ENCODE results near the gene MRC1.

Gene MRC1

DNA sequence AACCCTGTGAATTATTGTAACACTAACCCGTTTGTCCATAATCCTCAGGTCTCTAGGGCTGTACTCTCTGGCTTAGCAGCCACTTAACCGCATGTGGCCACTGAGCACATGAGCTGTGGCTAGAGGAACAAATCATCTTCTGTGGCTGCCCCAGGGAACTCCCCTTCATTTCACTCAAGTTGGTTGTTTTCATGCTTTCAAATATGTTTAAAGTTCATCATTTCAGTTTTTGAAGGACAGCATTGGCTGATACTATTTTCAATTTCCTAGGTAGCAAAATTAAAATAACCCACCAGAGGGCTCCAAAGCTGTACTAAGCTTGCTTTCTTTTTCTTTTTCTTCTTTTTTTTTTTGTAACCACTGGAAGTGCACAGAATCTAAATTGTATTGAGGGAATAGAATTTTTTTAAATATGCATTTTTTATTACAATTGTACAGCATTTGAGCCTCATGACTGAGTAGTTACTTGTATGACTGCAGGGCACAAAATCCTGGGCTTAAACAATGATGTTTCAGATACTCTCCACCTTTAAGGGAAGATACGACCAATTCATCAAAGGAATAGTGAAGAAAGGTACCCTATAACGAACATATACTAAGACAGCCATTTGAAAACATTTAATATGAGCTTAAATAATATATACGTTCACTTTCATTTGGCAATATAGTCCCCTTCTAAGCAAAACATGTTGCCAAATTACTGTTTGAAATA, 38.6 kb downstream of the MRC1 start:
- no peak for DNase-seq (ENCODE audit: low read depth in 2 of 2)

GRCh38 chr10:17848646-17849045, 39.5 kb downstream of the MRC1 start:
- DNase-seq (ENCODE audit: low read depth in 2 of 2) = no peak

DNA sequence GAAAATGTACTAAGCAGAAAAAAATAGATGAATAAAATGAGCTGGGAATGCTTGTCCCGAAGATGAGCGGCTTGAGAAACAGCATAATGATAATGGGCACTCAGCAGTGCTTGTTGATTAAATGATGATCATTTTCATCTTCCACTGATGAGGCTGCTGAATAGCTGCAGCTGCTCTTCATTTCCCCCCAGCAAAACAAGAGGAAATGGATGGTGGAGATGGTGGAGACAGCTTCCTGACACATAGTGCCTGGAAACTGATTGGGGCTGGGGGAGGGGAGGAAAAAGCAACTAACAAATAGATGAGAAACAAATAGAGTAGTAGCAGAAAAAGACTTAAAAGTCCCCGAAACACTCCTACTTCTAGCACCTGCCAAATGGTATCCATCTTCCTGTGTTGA, 41.4 kb downstream of the MRC1 start:
- DNase-seq (ENCODE audit: low read depth in 2 of 2) = no peak

DNA sequence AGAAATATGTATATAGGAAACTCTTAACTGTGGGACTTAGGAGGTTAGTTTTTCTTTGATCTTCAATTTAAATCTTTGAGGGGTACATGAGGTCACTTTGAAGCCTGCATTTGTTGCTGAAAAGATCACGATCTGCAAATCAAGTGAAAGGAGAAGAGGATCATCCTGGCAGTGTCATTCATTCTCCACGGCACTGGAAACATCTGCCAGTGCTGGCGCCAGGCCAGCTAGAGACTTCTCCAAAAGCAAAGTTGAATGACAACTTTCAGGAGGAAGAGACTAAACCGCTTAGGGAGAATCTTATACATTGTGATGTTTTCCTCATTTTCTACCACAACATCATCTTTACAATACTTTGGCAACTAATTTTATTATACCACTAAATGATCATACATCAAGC, 42.5 kb downstream of the MRC1 start:
- DNase-seq (ENCODE audit: low read depth in 2 of 2) = no peak

GRCh38 chr10:17854044-17854652, 45.0 kb downstream of the MRC1 start:
- DNase-seq (ENCODE audit: low read depth in 2 of 2) = no peak

DNA sequence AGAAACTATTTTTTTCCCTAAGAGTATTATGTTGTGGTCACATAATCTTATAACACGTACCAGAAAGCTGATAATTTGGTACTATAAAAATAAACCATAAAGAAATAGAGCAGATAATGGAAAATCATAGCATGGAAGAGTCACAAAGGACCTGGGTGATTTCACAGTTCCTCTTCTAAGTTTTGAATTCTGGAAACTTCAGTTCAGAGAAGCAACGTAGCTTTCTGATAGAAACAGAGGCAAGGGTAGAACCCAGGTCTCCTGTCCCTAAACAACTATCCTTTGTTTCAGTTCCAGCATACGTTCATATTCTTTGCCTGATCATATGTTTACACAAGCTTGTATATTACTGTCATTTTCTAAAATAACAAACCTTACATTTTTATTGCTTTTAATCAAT, 47.9 kb downstream of the MRC1 start:
- DNase-seq (ENCODE audit: low read depth in 2 of 2) = no peak

DNA sequence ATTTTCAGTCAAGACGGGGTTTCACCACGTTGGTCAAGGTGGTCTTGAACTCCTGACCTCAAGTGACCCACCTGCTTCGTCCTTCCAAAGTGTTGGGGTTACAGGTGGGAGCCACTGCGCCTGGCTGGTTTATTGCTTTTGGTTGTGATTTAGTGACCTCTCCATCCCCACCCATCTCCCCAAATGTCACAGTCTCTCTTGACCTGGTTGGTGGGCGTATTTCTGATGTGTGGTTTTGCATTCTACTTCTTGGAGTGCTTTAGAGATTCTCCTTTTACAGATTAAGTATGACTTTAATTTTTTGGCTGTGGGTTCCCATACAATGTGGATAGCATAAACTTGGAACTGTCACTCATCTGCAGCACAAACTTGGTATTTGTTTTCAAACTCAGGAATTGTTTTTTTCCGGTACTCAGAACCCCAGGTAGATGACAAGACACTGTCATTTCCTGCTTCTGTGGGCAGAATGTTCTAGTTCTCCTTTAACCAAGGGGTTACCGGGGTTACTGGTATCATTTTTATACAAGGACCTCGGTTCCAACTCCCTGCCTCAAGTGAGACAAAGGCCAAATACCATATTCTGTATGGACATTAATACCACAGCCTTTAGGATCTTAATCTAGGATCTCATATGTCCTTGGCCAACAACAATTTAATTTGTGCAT, 50.5 kb downstream of the MRC1 start:
- no peak for DNase-seq (ENCODE audit: low read depth in 2 of 2)

- DNase-seq (ENCODE audit: low read depth in 2 of 2) = no peak
Measured at GRCh38 chr10:17861760-17862159, 52.6 kb downstream of the MRC1 start.

DNA sequence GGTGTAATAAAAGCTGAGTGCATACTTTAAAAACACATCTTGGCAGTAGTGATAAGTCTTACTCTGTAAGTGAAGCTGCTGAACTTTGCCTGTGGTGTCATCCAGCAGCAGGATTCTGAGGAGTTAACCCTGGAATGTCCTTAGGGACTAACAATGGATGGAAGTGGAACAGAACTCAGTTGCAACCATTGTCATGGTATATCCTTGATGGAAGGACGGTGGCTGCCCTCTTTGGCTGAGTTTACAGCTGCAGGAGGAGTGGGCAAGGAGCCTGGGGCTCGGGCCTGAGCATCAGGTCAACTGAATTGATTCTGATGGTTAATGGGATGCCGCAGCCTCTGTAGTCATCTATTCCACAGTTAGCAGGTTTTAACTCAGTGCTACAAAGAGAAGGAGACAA, 56.2 kb downstream of the MRC1 start:
- no peak for DNase-seq (ENCODE audit: low read depth in 2 of 2)

DNA sequence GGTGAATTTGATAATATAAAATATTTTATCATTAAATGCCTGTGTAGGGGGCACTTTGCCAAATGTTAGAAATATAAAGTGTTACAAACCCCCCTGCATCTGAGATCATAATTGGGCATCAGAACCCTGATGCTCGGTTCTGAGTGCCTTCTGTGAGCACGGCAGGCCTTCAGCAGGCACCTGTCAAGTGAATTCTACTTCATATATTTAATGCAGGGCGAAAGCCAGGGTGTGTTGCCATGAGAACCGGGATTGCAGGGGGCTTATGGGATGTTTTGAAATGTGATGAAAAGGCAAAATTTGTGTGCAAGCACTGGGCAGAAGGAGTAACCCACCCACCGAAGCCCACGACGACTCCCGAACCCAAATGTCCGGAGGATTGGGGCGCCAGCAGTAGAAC, 57.2 kb downstream of the MRC1 start:
- no peak for DNase-seq (ENCODE audit: low read depth in 2 of 2)

GRCh38 chr10:17867056-17867455, 57.9 kb downstream of the MRC1 start:
- no peak for DNase-seq (ENCODE audit: low read depth in 2 of 2)

DNA sequence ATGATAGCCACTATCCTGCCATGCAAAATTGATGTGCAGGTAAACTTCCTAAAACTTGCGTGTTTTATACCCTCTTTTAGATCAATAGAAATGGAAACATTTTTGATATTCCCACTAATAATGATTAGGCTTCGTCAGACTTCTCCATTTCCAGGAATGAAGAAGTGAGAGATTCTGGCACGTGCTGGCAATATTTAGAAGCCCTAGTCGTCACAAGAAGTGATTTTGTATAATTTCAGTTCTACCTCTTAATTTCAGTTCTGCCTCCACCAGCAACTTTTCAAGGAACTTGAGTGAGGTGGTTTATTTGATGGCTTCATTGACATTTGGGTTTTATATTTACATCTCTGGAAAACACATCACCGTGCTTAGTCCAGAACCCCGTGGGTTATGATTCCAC, 61.9 kb downstream of the MRC1 start:
- no peak for DNase-seq (ENCODE audit: low read depth in 2 of 2)

GRCh38 chr10:17872191-17873091, 63.3 kb downstream of the MRC1 start:
- DNase-seq (ENCODE audit: low read depth in 2 of 2) = no peak

- DNase-seq (ENCODE audit: low read depth in 2 of 2) = no peak
Measured at GRCh38 chr10:17873946-17874345, 64.8 kb downstream of the MRC1 start.

- DNase-seq (ENCODE audit: low read depth in 2 of 2) = no peak
Measured at GRCh38 chr10:17877121-17877520, 68.0 kb downstream of the MRC1 start.

DNA sequence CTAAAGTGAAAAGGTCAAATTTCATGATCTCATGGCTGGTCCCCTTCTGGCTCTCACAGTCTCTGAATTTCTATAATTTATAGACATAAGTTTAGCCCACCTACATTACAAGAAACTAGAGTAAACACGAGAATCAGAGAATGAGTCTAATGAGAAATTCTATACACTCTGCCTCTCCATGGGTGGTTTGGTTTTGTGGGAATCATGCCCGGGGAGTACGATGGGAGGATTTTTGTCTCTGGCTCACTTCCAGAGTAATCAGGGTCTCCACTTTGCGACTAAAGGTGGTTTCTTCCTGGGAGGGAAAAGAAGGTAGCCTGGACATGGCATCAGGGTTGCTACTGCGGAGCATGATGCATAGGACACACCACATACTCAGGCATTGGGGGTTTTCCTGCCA, 69.7 kb downstream of the MRC1 start:
- DNase-seq (ENCODE audit: low read depth in 2 of 2) = no peak

DNA sequence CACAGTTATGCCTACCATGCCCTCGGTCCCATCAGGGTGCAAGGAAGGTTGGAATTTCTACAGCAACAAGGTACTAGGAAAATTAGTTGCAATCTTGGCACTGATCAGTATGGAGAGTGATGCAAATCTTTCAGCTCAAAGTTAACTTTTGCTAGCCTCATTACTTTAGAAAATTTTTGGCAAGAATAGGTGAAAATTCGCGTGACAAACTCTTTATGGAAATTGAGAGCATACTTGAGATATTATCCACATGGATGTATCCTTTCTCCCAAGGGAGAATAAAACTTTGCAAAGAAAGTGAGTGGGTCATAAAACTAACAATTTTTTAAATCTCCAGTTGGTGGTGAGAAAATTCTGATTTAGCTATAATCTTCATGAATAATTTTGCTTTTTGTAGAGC, 71.5 kb downstream of the MRC1 start:
- no peak for DNase-seq (ENCODE audit: low read depth in 2 of 2)

DNA sequence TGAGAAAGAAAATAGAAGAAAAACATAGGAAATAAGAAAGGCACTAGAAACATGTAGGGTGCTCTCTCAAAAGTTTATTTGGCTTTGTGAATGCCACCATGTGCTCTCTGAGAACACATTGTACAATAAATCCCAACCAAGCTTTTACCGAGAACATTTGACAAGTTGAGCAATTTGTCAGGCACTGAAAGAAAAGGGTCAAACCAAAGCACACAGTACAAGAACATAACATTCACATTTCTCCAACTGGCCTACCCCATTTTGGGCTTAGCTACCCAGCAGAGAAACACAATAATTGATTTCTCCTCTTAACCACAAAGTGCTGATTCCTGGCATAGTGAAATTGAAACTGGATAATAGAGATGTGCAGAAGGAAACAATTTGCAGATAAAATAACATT, 73.4 kb downstream of the MRC1 start:
- no peak for DNase-seq (ENCODE audit: low read depth in 2 of 2)

GRCh38 chr10:17883621-17884020, 74.5 kb downstream of the MRC1 start:
- DNase-seq (ENCODE audit: low read depth in 2 of 2) = no peak

- DNase-seq (ENCODE audit: low read depth in 2 of 2) = no peak
Measured at GRCh38 chr10:17888189-17888588, 79.0 kb downstream of the MRC1 start.

DNA sequence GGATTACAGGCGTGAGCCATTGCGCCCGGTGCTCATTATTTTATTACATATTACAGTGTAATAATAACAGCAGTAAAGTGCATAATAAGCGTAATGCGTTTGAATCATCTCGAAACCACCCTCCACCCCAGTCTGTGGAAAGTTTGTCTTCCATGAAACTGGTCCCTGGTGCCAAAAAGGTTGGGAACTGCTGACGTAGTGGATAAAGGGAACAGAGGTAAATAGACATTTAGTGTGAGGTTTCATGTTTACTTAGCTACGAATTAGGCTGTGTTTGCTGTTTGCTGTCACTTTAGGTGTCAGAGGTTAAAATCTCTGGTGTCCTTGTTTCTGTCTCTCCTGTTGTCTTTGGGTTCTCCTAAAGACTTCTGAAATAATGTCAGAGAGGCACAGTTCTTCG, 82.3 kb downstream of the MRC1 start:
- DNase-seq (ENCODE audit: low read depth in 2 of 2) = no peak

GRCh38 chr10:17904564-17904963, 95.4 kb downstream of the MRC1 start:
- DNase-seq (ENCODE audit: low read depth in 2 of 2) = no peak
